IMR-90 (cell line): ENCODE measurements around the gene SUSD6. TPM values are rescaled to one million over a fixed set of nuclear protein-coding genes. Genes with fewer than 3 reads are reported as not detected.

Experiments
- ATAC-seq: fragments of 200-7000 bp; cut with Tn5 transposase; 2 replicates; pipeline ENCODE4 v1.9.1; 2020; ENCODE audit warnings: low read depth, mild to moderate bottlenecking, moderate library complexity
- BruUV-seq: library from RNA; stranded (reverse); fragments of 400-500 nt; replicated peaks from 2 replicates; lab custom pipeline; 2021; lab: Mats Ljungman, UMichigan
- CTCF ChIA-PET: fragments of 300-600 bp; formaldehyde crosslinking; extraction: SDS; loops from one replicate; lab custom pipeline; 2021; ENCODE audit warnings: antibody characterized with exemption; lab: Yijun Ruan, JAX
- POLR2A ChIA-PET: fragments of 300-600 bp; sonication (Branson Sonifier 250); formaldehyde crosslinking; loops from one replicate; lab custom pipeline; 2022; ENCODE audit warnings: antibody characterized with exemption; ENCODE audit not compliant: unreplicated experiment; lab: Charles Lee
- DNase-seq: peaks from one replicate; pipeline ENCODE4 v3.0.0; 2013
- H2AFZ ChIP-seq: replicated peaks from 2 replicates; pipeline ENCODE3; 2013; ENCODE audit warnings: low read length, mild to moderate bottlenecking; ENCODE audit not compliant: poor library complexity
- H2AK5ac ChIP-seq: 2 replicates; pipeline ENCODE4 v1.6.1; 2013; ENCODE audit warnings: low read depth, low read length, inconsistent platforms
- H2AK9ac ChIP-seq: replicated peaks from 2 replicates; pipeline ENCODE3; 2013; ENCODE audit warnings: mild to moderate bottlenecking, low read depth, low read length, moderate library complexity; ENCODE audit not compliant: poor library complexity
- H2BK120ac ChIP-seq: 2 replicates; pipeline ENCODE4 v1.6.1; 2013; ENCODE audit warnings: low read depth, low read length, inconsistent platforms
- H2BK15ac ChIP-seq: 3 replicates; pipeline ENCODE4 v1.6.1; 2013; ENCODE audit warnings: low read depth, low read length, inconsistent platforms
- H2BK20ac ChIP-seq: 2 replicates; pipeline ENCODE4 v1.6.1; 2013; ENCODE audit warnings: low read depth, mild to moderate bottlenecking, inconsistent platforms, low read length, moderate library complexity
- H2BK5ac ChIP-seq: 2 replicates; pipeline ENCODE4 v1.6.1; 2013; ENCODE audit warnings: mild to moderate bottlenecking, low read depth, low read length, inconsistent platforms; ENCODE audit not compliant: poor library complexity, severe bottlenecking
- H3K14ac ChIP-seq: replicated peaks from 2 replicates; pipeline ENCODE4 v1.6.1; 2013; ENCODE audit warnings: low read depth, low read length, inconsistent platforms
- H3K18ac ChIP-seq: 2 replicates; pipeline ENCODE4 v1.6.1; 2013; ENCODE audit warnings: low read depth, low read length, control low read depth
- H3K23ac ChIP-seq: 2 replicates; pipeline ENCODE4 v1.6.1; 2013; ENCODE audit warnings: low read depth, low read length, inconsistent platforms
- H3K27ac ChIP-seq: 2 replicates; pipeline ENCODE4 v1.5.1; 2013; ENCODE audit warnings: mild to moderate bottlenecking, control low read depth, low read length; ENCODE audit not compliant: insufficient read depth
- H3K27me3 ChIP-seq: 2 replicates; pipeline ENCODE4 v1.6.1; 2013; ENCODE audit warnings: low read length; ENCODE audit not compliant: control insufficient read depth, insufficient read depth
- H3K36me3 ChIP-seq: 2 replicates; pipeline ENCODE4 v1.6.1; 2013; ENCODE audit warnings: low read length, mixed read lengths; ENCODE audit not compliant: control insufficient read depth, insufficient read depth
- H3K4ac ChIP-seq: 2 replicates; pipeline ENCODE4 v1.6.1; 2013; ENCODE audit warnings: low read depth, low read length, inconsistent platforms
- H3K4me1 ChIP-seq: 2 replicates; pipeline ENCODE4 v1.6.1; 2013; ENCODE audit warnings: low read length, mixed read lengths; ENCODE audit not compliant: control insufficient read depth, insufficient read depth
- H3K4me2 ChIP-seq: 2 replicates; pipeline ENCODE4 v1.6.1; 2013; ENCODE audit warnings: low read depth, mild to moderate bottlenecking, control low read depth, low read length, moderate library complexity
- H3K4me3 ChIP-seq: 2 replicates; pipeline ENCODE4 v1.5.1; 2013; ENCODE audit warnings: low read depth, mild to moderate bottlenecking, control low read depth, low read length, moderate library complexity; ENCODE audit not compliant: insufficient read depth
- H3K56ac ChIP-seq: 2 replicates; pipeline ENCODE4 v1.6.1; 2013; ENCODE audit warnings: low read length, inconsistent platforms; ENCODE audit not compliant: insufficient read depth; ENCODE audit errors: extremely low read depth
- H3K79me1 ChIP-seq, 2 experiments: 2 replicates each; pipeline ENCODE4 v1.6.1; 2013; ENCODE audit warnings: low read length in 2 of 2, inconsistent platforms in 1 of 2, low read depth in 1 of 2
- H3K9ac ChIP-seq: 2 replicates; pipeline ENCODE4 v1.6.1; 2013; ENCODE audit warnings: low read depth, low read length, control low read depth
- H3K9me1 ChIP-seq: 2 replicates; pipeline ENCODE4 v1.6.1; 2013; ENCODE audit warnings: low read length, inconsistent platforms; ENCODE audit not compliant: insufficient read depth
- H3K9me3 ChIP-seq: 2 replicates; pipeline ENCODE4 v1.6.1; 2013; ENCODE audit warnings: low read length; ENCODE audit not compliant: control insufficient read depth, insufficient read depth
- H4K20me1 ChIP-seq: 2 replicates; pipeline ENCODE4 v1.6.1; 2013; ENCODE audit warnings: low read length, inconsistent platforms; ENCODE audit not compliant: insufficient read depth
- H4K5ac ChIP-seq: 2 replicates; pipeline ENCODE4 v1.6.1; 2013; ENCODE audit warnings: mild to moderate bottlenecking, low read depth, low read length, control low read depth
- H4K8ac ChIP-seq, 2 experiments: 2 replicates each; pipeline ENCODE4 v1.6.1; 2013; ENCODE audit warnings: low read depth in 2 of 2, low read length in 2 of 2, control low read depth in 1 of 2, inconsistent platforms in 1 of 2
- H4K91ac ChIP-seq: 2 replicates; pipeline ENCODE4 v1.6.1; 2013; ENCODE audit warnings: low read depth, low read length, inconsistent platforms; ENCODE audit not compliant: insufficient read depth
- BHLHE40 ChIP-seq: fragments of 150-350 bp; IDR thresholded peaks from 2 replicates; pipeline ENCODE4 v1.6.1; 2016; ENCODE audit warnings: mild to moderate bottlenecking, low read depth, low read length
- CEBPB ChIP-seq: IDR thresholded peaks from 2 replicates; pipeline ENCODE4 v1.6.1; 2012; ENCODE audit warnings: low read depth, low read length, improper control_type of control experiment
- CHD1 ChIP-seq: IDR thresholded peaks from 2 replicates; pipeline ENCODE4 v1.6.1; 2012; ENCODE audit warnings: low read depth, low read length, improper control_type of control experiment
- CTCF ChIP-seq: conservative IDR thresholded peaks from 2 replicates; pipeline ENCODE4 v1.5.1; 2012; ENCODE audit warnings: mild to moderate bottlenecking, low read depth, low read length, improper control_type of control experiment
- ELK1 ChIP-seq: fragments of 150-350 bp; IDR thresholded peaks from 2 replicates; pipeline ENCODE4 v1.6.1; 2016; ENCODE audit warnings: low read depth, mild to moderate bottlenecking, low read length, moderate library complexity, borderline replicate concordance
- FOS ChIP-seq: fragments of 150-350 bp; IDR thresholded peaks from 2 replicates; pipeline ENCODE4 v1.6.1; 2016; ENCODE audit warnings: low read depth, low read length
- MAFK ChIP-seq: IDR thresholded peaks from 2 replicates; pipeline ENCODE4 v1.6.1; 2012; ENCODE audit warnings: low read depth, low read length, improper control_type of control experiment
- MAZ ChIP-seq: IDR thresholded peaks from 2 replicates; pipeline ENCODE4 v1.6.1; 2012; ENCODE audit warnings: low read depth, mild to moderate bottlenecking, low read length, improper control_type of control experiment, moderate library complexity, borderline replicate concordance
- MXI1 ChIP-seq: IDR thresholded peaks from 2 replicates; pipeline ENCODE4 v1.6.1; 2012; ENCODE audit warnings: low read depth, mild to moderate bottlenecking, low read length, moderate library complexity, borderline replicate concordance
- NFE2L2 ChIP-seq: fragments of 150-350 bp; IDR thresholded peaks from 2 replicates; pipeline ENCODE4 v1.6.1; 2016; ENCODE audit warnings: low read depth, mild to moderate bottlenecking, low read length
- POLR2A ChIP-seq: IDR thresholded peaks from 2 replicates; pipeline ENCODE4 v1.6.1; 2012; ENCODE audit warnings: mild to moderate bottlenecking, low read depth, low read length
- RFX5 ChIP-seq: IDR thresholded peaks from 2 replicates; pipeline ENCODE4 v1.8.0; 2012; ENCODE audit warnings: low read depth, mild to moderate bottlenecking, low read length, moderate library complexity
- SMC3 ChIP-seq: fragments of 150-350 bp; IDR thresholded peaks from 2 replicates; pipeline ENCODE4 v1.6.1; 2016; ENCODE audit warnings: low read depth, mild to moderate bottlenecking, antibody characterized with exemption, low read length, moderate library complexity
- USF2 ChIP-seq: fragments of 150-350 bp; IDR thresholded peaks from 2 replicates; pipeline ENCODE4 v1.6.1; 2017; ENCODE audit warnings: mild to moderate bottlenecking, antibody characterized with exemption, low read length, low read depth
- WGBS, 2 experiments: methylation state at CpG; one replicate each; pipeline versions ENCODE4 v1.1.5 to v1.1.7; 2013; ENCODE audit warnings: missing lambda C conversion rate in 2 of 2; ENCODE audit not compliant: insufficient read length in 1 of 2; ENCODE audit errors: extremely low coverage in 2 of 2; 5-methylcytosine and 5-hydroxymethylcytosine counted together
- dilution Hi-C: fragments of 300-500 bp; cut with HindIII; formaldehyde crosslinking; loops from one replicate; pipeline ENCODE4 v1.14.3; 2018; ENCODE audit warnings: low sequenced_read_pairs; ENCODE audit not compliant: unreplicated experiment
- in situ Hi-C: fragments of 300-500 bp; cut with MboI; formaldehyde crosslinking; loops from 3 replicates; pipeline ENCODE4 v1.14.3; 2019; ENCODE audit warnings: low sequenced_read_pairs, inconsistent platforms, mixed read lengths
- intact Hi-C: fragments of 100-400 bp; cut with micrococcal nuclease; formaldehyde crosslinking; loops from 2 replicates; pipeline ENCODE4 v1.10.0; 2022
- polyA plus RNA-seq, 3 experiments: library from polyadenylated mRNA; depleted of rRNA; stranded (reverse); fragments of >200 nt; gene quantifications; 2 replicates each; pipeline ENCODE4 v1.2.3, GENCODE V29; 2012; ENCODE audit warnings: low replicate concordance in 1 of 3
- total RNA-seq: library from RNA; depleted of rRNA; stranded (reverse); fragments of >200 nt; gene quantifications from 2 replicates; pipeline ENCODE4 v1.2.3, GENCODE V29; 2012

The SUSD6 gene
- total and polyA plus RNA-seq, 2 of the 4 experiments (the other 2 are of a cell fraction) = 2.3 to 10.1 TPM

GRCh38 chr14:69664865-69665526 is 53.6 kb downstream of the SUSD6 start:
- Histone ChIP-seq H2BK15ac (peak overlapping the region; percentile 14; the same call in 2 of the 3 replicates), H2BK5ac (no peak overlapping the region), H3K18ac (peak overlapping the region; percentile 34; the same call in 1 of the 2 replicates), H3K14ac (0 out of 2 replicates have a peak overlapping the region, but pooled peaks have one; percentile 50), H3K4ac (peak overlapping the region; percentile 69), H4K5ac (peak overlapping the region; percentile 57; the same call in 1 of the 2 replicates), H3K9me1 (peaks cover 46% of the 10 kb centered on the region), H2BK120ac (peak overlapping the region; percentile 65), H3K4me2 (no peak overlapping the region), H3K4me1 (peaks cover 38% of the 10 kb centered on the region), H3K9me3 (no peaks in the 10 kb centered on the region), H2AFZ (no peak overlapping the region), H3K23ac (peak overlapping the region; percentile 73), H2AK9ac (no peak overlapping the region), H2AK5ac (0 out of 2 replicates have a peak overlapping the region, but pooled peaks have one; percentile 35), H4K8ac (peak overlapping the region in 1 of 2 experiments; percentile 40; a peak in 1 of 4 replicates), H3K4me3 (no peak overlapping the region), H3K27me3 (no peaks in the 10 kb centered on the region), H3K36me3 (peaks cover 6% of the 10 kb centered on the region; the same call in 1 of the 2 replicates), H3K9ac (no peak overlapping the region), H3K56ac (no peak overlapping the region), H3K27ac (peak overlapping the region; percentile 14; the same call in 1 of the 2 replicates), H4K91ac (peak overlapping the region; percentile 76), H3K79me1 (peaks cover 45 to 85% of the 10 kb centered on the region in 2 experiments), H4K20me1 (peaks cover 24% of the 10 kb centered on the region), H2BK20ac (peak overlapping the region; percentile 45)
- ChIA-PET CTCF (interaction anchor here (0.6 to 0.7 kb wide), 2 partner anchors 34 to 58 kb away, joined by 3 to 7 read pairs; no protein-coding TSS in a partner anchor), POLR2A (no interaction called here)
- no peak for ATAC-seq
- in situ Hi-C loops (no loop called here), dilution Hi-C loops (no loop called here), intact Hi-C loops (loop anchor here (5.0 kb wide), 1 partner anchor 47 kb away; no protein-coding TSS in a partner anchor)
- no TSS peak for BruUV-seq
- no peak for DNase-seq
- WGBS, 2 experiments = no CpG with 5 or more reads among the region's 7 CpGs
- TF ChIP-seq FOS (no peak), ELK1 (no peak), CHD1 (no peak), CTCF (no peak), MAZ (no peak), SMC3 (no peak), NFE2L2 (no peak), MAFK (no peak), USF2 (no peak), BHLHE40 (no peak), MXI1 (no peak), CEBPB (no peak), RFX5 (no peak), POLR2A (no peak)
